Measurements from ENCODE around the gene PREB.

DNA sequence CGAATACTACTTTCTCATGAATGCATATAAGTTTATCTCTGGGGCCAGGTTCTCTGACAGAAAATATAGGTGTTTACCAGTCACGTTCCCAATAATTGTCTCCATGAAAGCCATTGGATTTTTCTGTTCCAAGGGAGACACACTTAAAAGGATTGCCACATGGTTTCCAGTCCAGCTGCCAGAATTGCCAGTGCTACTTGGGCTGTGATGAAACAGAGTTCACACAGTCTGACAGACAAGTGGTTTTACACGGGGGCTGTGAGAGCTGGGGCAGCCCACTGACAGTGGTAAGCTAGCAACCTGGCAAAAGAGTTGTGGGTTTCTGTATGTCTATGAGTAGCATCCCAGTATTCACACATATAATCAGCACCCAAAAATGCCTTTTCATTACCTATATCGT lies 49.7 kb upstream of the PREB start:
- TF ChIP-seq EZH2 (IDR thresholded peaks at IDR 0.05; ENCODE audit: borderline replicate concordance, low read length), result no peak
- TF ChIP-seq, protein P1, sequence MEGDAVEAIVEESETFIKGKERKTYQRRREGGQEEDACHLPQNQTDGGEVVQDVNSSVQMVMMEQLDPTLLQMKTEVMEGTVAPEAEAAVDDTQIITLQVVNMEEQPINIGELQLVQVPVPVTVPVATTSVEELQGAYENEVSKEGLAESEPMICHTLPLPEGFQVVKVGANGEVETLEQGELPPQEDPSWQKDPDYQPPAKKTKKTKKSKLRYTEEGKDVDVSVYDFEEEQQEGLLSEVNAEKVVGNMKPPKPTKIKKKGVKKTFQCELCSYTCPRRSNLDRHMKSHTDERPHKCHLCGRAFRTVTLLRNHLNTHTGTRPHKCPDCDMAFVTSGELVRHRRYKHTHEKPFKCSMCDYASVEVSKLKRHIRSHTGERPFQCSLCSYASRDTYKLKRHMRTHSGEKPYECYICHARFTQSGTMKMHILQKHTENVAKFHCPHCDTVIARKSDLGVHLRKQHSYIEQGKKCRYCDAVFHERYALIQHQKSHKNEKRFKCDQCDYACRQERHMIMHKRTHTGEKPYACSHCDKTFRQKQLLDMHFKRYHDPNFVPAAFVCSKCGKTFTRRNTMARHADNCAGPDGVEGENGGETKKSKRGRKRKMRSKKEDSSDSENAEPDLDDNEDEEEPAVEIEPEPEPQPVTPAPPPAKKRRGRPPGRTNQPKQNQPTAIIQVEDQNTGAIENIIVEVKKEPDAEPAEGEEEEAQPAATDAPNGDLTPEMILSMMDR (conservative IDR thresholded peaks at IDR 0.05 in 1 of 2, IDR thresholded peaks at IDR 0.05 in 1 of 2; ENCODE audit: extremely low read depth in 1 of 2, insufficient read depth in 1 of 2, low read depth in 1 of 2, low read length in 2 of 2), result no peak

Measured in mammary epithelial cell (primary cell).